IPS-18a (cell line): Measurements from ENCODE around the gene ZNF592.

Experiments used
- H3K27ac ChIP-seq: one replicate; pipeline ENCODE4 v1.5.1; 2013; ENCODE audit warnings: low read length
- H3K27me3 ChIP-seq: one replicate; pipeline ENCODE4 v1.6.1; 2013; ENCODE audit warnings: mild to moderate bottlenecking, low read length; ENCODE audit not compliant: control insufficient read depth, insufficient read depth
- H3K36me3 ChIP-seq: one replicate; pipeline ENCODE4 v1.6.1; 2013; ENCODE audit warnings: low read depth, low read length; ENCODE audit not compliant: control insufficient read depth
- H3K4me1 ChIP-seq: one replicate; pipeline ENCODE4 v1.6.1; 2013; ENCODE audit warnings: low read depth, low read length; ENCODE audit not compliant: control insufficient read depth
- H3K4me3 ChIP-seq: one replicate; pipeline ENCODE4 v1.5.1; 2013; ENCODE audit warnings: low read length
- H3K9ac ChIP-seq: one replicate; pipeline ENCODE4 v1.6.1; 2013; ENCODE audit warnings: mild to moderate bottlenecking, low read length, moderate library complexity
- H3K9me3 ChIP-seq: one replicate; pipeline ENCODE4 v1.6.1; 2013; ENCODE audit warnings: low read depth, low read length; ENCODE audit not compliant: control insufficient read depth

Gene ZNF592

GRCh38 chr15:84765675-84766074, 17.3 kb downstream of the ZNF592 start:
- Histone ChIP-seq H3K27me3 (no peaks in the 10 kb centered on the region), H3K36me3 (no peaks in the 10 kb centered on the region), H3K4me3 (no peak overlapping the region), H3K9me3 (no peaks in the 10 kb centered on the region), H3K27ac (no peak overlapping the region), H3K9ac (no peak overlapping the region), H3K4me1 (no peaks in the 10 kb centered on the region)

- no peak overlapping the region for H3K27ac ChIP-seq
- no peaks in the 10 kb centered on the region for H3K4me1 ChIP-seq
- H3K36me3 ChIP-seq: no peaks in the 10 kb centered on the region
- no peak overlapping the region for H3K4me3 ChIP-seq
- H3K27me3 ChIP-seq: no peaks in the 10 kb centered on the region
- H3K9me3 ChIP-seq: no peaks in the 10 kb centered on the region
- no peak overlapping the region for H3K9ac ChIP-seq
Measured at GRCh38 chr15:84766461-84767035, 18.2 kb downstream of the ZNF592 start.

- no peak overlapping the region for H3K27ac ChIP-seq
- H3K27me3 ChIP-seq: no peaks in the 10 kb centered on the region
- H3K4me3 ChIP-seq: no peak overlapping the region
- no peaks in the 10 kb centered on the region for H3K9me3 ChIP-seq
- H3K36me3 ChIP-seq: no peaks in the 10 kb centered on the region
- H3K9ac ChIP-seq: no peak overlapping the region
- no peaks in the 10 kb centered on the region for H3K4me1 ChIP-seq
Measured at GRCh38 chr15:84772031-84772430, 23.6 kb downstream of the ZNF592 start.

- no peaks in the 10 kb centered on the region for H3K36me3 ChIP-seq
- no peaks in the 10 kb centered on the region for H3K27me3 ChIP-seq
- H3K27ac ChIP-seq: no peak overlapping the region
- H3K9me3 ChIP-seq: no peaks in the 10 kb centered on the region
- H3K4me1 ChIP-seq: no peaks in the 10 kb centered on the region
- H3K9ac ChIP-seq: no peak overlapping the region
- no peak overlapping the region for H3K4me3 ChIP-seq
Measured at GRCh38 chr15:84772467-84772866, 24.1 kb downstream of the ZNF592 start.

- H3K36me3 ChIP-seq: no peaks in the 10 kb centered on the region
- no peak overlapping the region for H3K27ac ChIP-seq
- no peak overlapping the region for H3K9ac ChIP-seq
Measured at GRCh38 chr15:84773716-84774115, 25.3 kb downstream of the ZNF592 start.

GRCh38 chr15:84775867-84776449, 27.6 kb downstream of the ZNF592 start:
- no peak overlapping the region for H3K4me3 ChIP-seq
- no peak overlapping the region for H3K27ac ChIP-seq
- no peaks in the 10 kb centered on the region for H3K9me3 ChIP-seq
- no peaks in the 10 kb centered on the region for H3K27me3 ChIP-seq
- no peaks in the 10 kb centered on the region for H3K36me3 ChIP-seq
- H3K9ac ChIP-seq: no peak overlapping the region
- H3K4me1 ChIP-seq: no peaks in the 10 kb centered on the region

More at GRCh38 chr15:84773716-84774115, 25.3 kb downstream of the ZNF592 start:
- Histone ChIP-seq H3K9me3 (no peaks in the 10 kb centered on the region), H3K4me1 (no peaks in the 10 kb centered on the region), H3K27me3 (no peaks in the 10 kb centered on the region), H3K4me3 (no peak overlapping the region)

- Histone ChIP-seq H3K36me3 (peaks cover 12% of the 10 kb centered on the region), H3K27ac (no peak overlapping the region), H3K27me3 (no peaks in the 10 kb centered on the region), H3K4me3 (no peak overlapping the region), H3K4me1 (no peaks in the 10 kb centered on the region), H3K9me3 (no peaks in the 10 kb centered on the region), H3K9ac (no peak overlapping the region)
Measured at GRCh38 chr15:84778194-84778593, 29.8 kb downstream of the ZNF592 start.

- Histone ChIP-seq H3K9ac (no peak overlapping the region), H3K4me3 (no peak overlapping the region), H3K4me1 (no peaks in the 10 kb centered on the region), H3K9me3 (no peaks in the 10 kb centered on the region), H3K36me3 (peaks cover 29% of the 10 kb centered on the region), H3K27me3 (no peaks in the 10 kb centered on the region), H3K27ac (no peak overlapping the region)
Measured at GRCh38 chr15:84780492-84780891, 32.1 kb downstream of the ZNF592 start.

- Histone ChIP-seq H3K27me3 (no peaks in the 10 kb centered on the region), H3K4me1 (no peaks in the 10 kb centered on the region), H3K36me3 (peaks cover 33% of the 10 kb centered on the region), H3K9me3 (no peaks in the 10 kb centered on the region), H3K4me3 (no peak overlapping the region), H3K9ac (no peak overlapping the region), H3K27ac (no peak overlapping the region)
Measured at GRCh38 chr15:84781495-84781894, 33.1 kb downstream of the ZNF592 start.

- H3K4me3 ChIP-seq: no peak overlapping the region
- H3K4me1 ChIP-seq: no peaks in the 10 kb centered on the region
- no peaks in the 10 kb centered on the region for H3K9me3 ChIP-seq
- H3K36me3 ChIP-seq: peaks cover 33% of the 10 kb centered on the region
- no peaks in the 10 kb centered on the region for H3K27me3 ChIP-seq
- H3K9ac ChIP-seq: no peak overlapping the region
- H3K27ac ChIP-seq: no peak overlapping the region
Measured at GRCh38 chr15:84782346-84782745, 34.0 kb downstream of the ZNF592 start.

- H3K4me3 ChIP-seq: no peak overlapping the region
- H3K27me3 ChIP-seq: no peaks in the 10 kb centered on the region
- no peaks in the 10 kb centered on the region for H3K9me3 ChIP-seq
- H3K27ac ChIP-seq: no peak overlapping the region
- H3K9ac ChIP-seq: no peak overlapping the region
- peaks cover 33% of the 10 kb centered on the region for H3K36me3 ChIP-seq
- no peaks in the 10 kb centered on the region for H3K4me1 ChIP-seq
Measured at GRCh38 chr15:84783493-84784251, 35.3 kb downstream of the ZNF592 start.

- Histone ChIP-seq H3K9ac (no peak overlapping the region), H3K27me3 (no peaks in the 10 kb centered on the region), H3K9me3 (no peaks in the 10 kb centered on the region), H3K36me3 (peaks cover 33% of the 10 kb centered on the region), H3K4me1 (no peaks in the 10 kb centered on the region), H3K27ac (no peak overlapping the region), H3K4me3 (no peak overlapping the region)
Measured at GRCh38 chr15:84784262-84784661, 35.9 kb downstream of the ZNF592 start.
